HG02852 (cell line): ENCODE data around the gene MTA1.

Experiments used
- ATAC-seq: cut with Tn5 transposase; IDR thresholded peaks from one replicate; pipeline ENCODE4 v1.9.1; 2021; ENCODE audit warnings: mild to moderate bottlenecking, moderate library complexity; ENCODE audit not compliant: unreplicated experiment

Gene MTA1

GRCh38 chr14:105440554-105440900, 20.9 kb downstream of the MTA1 start:
- ATAC-seq, result no peak

GRCh38 chr14:105440992-105441391, 21.4 kb downstream of the MTA1 start:
- no peak for ATAC-seq

GRCh38 chr14:105442125-105442524, 22.5 kb downstream of the MTA1 start:
- no peak for ATAC-seq

GRCh38 chr14:105442834-105443233, 23.2 kb downstream of the MTA1 start:
- ATAC-seq, result no peak

- ATAC-seq, result no peak
These were observed 25.2 kb downstream of the MTA1 start for GRCh38 chr14:105444859-105445258.

GRCh38 chr14:105445290-105445689, 25.7 kb downstream of the MTA1 start:
- ATAC-seq, result no peak

GRCh38 chr14:105445901-105446845, 26.5 kb downstream of the MTA1 start:
- ATAC-seq, result no peak

- no peak for ATAC-seq
These were observed 27.3 kb downstream of the MTA1 start for GRCh38 chr14:105446971-105447370.

GRCh38 chr14:105447651-105448640, 28.3 kb downstream of the MTA1 start:
- no peak for ATAC-seq

- peak; percentile 43 for ATAC-seq
These were observed 29.1 kb downstream of the MTA1 start for GRCh38 chr14:105448706-105449111.

GRCh38 chr14:105449276-105450122, 29.9 kb downstream of the MTA1 start:
- ATAC-seq, result no peak

- ATAC-seq, result no peak
These were observed 30.5 kb downstream of the MTA1 start for GRCh38 chr14:105450123-105450505.

- no peak for ATAC-seq
These were observed 31.5 kb downstream of the MTA1 start for GRCh38 chr14:105450864-105451720.

GRCh38 chr14:105452963-105453362, 33.3 kb downstream of the MTA1 start:
- ATAC-seq, result no peak

- no peak for ATAC-seq
These were observed 34.2 kb downstream of the MTA1 start for GRCh38 chr14:105453847-105454246.

GRCh38 chr14:105455086-105455640, 35.5 kb downstream of the MTA1 start:
- no peak for ATAC-seq

- ATAC-seq, result no peak
These were observed 36.4 kb downstream of the MTA1 start for GRCh38 chr14:105455766-105456660.
